ENCODE data around the gene PPP2R1B.
"Not testable (repeated sequence)": the region's sequence is repeated elsewhere in the genome, so short reads cannot be mapped to it uniquely, and the experiment has no call there.

PPP2R1B gene

GRCh38 chr11:111729071-111729830 is 36.9 kb downstream of the PPP2R1B start:
- DNase-seq (ENCODE audit: low read depth in 2 of 3, low spot score in 1 of 3) = no peak

- DNase-seq (ENCODE audit: low read depth in 2 of 3, low spot score in 1 of 3) = no peak
Observed at GRCh38 chr11:111727431-111727830, 38.8 kb downstream of the PPP2R1B start.

DNA sequence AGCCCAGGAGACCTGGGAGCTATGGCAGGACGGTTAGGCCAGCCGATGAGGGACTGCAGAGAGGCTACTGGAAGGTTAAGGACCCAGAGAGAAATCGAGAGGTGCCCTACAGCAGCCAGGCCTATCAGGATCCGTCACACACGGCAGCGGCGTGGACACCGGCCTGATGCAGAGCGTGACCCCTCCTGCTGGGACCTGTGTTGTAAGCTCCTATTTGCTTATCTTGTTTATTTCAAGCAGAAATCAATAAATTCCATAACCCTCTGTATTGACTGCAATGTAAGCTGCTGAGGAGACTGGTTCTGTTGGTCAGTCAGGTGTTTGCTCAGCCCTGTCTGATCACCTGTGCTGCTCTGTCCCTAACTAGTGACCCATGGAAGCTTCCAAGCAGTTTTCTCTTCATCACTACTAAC is 39.9 kb downstream of the PPP2R1B start:
- DNase-seq (ENCODE audit: low read depth in 2 of 3, low spot score in 1 of 3) = no peak

DNA sequence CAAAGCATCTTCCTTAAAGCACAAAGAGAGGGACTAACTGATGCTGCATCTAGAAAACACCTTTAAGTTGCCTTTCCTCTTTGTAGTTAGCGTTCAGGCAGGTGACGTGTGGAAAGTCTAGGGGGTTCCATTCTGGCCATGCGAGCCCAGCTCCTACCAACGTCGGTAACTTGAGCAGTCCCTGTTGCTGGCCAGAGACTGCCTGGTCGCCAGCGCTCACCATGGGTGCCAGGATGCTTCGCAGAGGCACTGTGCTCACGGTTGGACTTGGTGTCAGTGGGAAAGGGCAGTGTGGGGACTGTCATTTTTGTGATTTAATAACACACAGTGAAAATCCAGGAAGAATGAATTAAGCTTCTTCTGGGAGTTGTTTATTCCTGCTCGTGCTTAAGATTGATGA is 40.6 kb downstream of the PPP2R1B start:
- DNase-seq (ENCODE audit: low read depth in 2 of 3, low spot score in 1 of 3) = no peak

- no peak for DNase-seq (ENCODE audit: low read depth in 2 of 3, low spot score in 1 of 3)
Observed at GRCh38 chr11:111724615-111725129, 41.5 kb downstream of the PPP2R1B start.

DNA sequence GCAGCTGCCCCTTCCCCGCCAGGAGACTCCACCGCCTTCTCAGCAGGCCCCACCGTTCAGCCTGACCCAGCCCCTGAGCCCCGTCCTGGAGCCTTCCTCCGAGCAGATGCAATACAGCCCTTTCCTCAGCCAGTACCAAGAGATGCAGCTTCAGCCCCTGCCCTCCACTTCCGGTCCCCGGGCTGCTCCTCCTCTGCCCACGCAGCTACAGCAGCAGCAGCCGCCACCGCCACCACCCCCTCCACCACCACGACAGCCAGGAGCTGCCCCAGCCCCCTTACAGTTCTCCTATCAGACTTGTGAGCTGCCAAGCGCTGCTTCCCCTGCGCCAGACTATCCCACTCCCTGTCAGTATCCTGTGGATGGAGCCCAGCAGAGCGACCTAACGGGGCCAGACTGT is 42.6 kb downstream of the PPP2R1B start:
- DNase-seq (ENCODE audit: low read depth in 2 of 3, low spot score in 1 of 3) = no peak

DNA sequence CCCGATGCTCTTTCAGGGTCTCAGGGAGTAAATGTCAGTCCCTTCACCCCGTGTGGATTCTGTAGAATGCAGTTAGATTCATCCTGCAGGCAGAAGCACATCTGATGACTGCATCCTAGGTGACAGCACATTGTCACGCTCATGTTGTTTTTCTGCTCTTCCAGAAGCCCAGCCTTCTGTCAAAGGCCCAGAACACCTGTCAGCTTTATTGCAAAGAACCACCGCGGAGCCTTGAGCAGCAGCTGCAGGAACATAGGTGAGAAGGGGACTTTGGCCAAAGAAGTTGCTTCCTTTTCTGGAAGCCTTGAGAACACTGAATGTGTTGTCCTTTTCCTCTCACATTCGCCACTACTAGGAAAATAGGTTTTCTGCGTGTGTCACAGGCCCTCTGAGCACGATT is 43.7 kb downstream of the PPP2R1B start:
- no peak for DNase-seq (ENCODE audit: low read depth in 2 of 3, low spot score in 1 of 3)

GRCh38 chr11:111720801-111721494 is 45.2 kb downstream of the PPP2R1B start:
- no peak for DNase-seq (ENCODE audit: low read depth in 2 of 3, low spot score in 1 of 3)

DNA sequence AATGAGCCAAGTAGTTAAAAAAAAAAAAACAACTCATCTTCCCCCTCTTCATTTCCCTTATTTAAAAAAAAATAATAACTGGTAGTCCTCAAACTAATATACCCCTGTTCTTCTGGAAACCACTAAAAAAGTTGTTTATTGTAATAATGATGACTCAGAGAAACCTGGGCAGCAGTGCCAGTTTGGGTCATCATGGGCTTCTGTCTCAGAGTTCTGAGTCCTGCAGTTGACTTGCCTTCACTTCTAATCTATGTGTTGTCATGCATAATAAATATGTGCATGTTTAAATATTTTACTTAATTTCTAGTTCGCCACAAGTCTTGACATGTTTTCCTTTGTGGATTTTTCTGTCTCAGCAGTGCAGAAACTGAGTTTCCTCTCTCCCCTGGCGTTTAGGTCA is 46.8 kb downstream of the PPP2R1B start:
- DNase-seq (ENCODE audit: low read depth in 2 of 3, low spot score in 1 of 3) = no peak

- DNase-seq (ENCODE audit: low read depth in 2 of 3, low spot score in 1 of 3) = no peak
Observed at GRCh38 chr11:111718859-111719258, 47.3 kb downstream of the PPP2R1B start.

GRCh38 chr11:111718436-111718835 is 47.8 kb downstream of the PPP2R1B start:
- no peak for DNase-seq (ENCODE audit: low read depth in 2 of 3, low spot score in 1 of 3)

- not testable (repeated sequence) for DNase-seq (ENCODE audit: low read depth in 2 of 3, low spot score in 1 of 3)
Observed at GRCh38 chr11:111717660-111718059, 48.5 kb downstream of the PPP2R1B start.

GRCh38 chr11:111715142-111715816 is 50.9 kb downstream of the PPP2R1B start:
- DNase-seq (ENCODE audit: low read depth in 2 of 3, low spot score in 1 of 3) = no peak

DNA sequence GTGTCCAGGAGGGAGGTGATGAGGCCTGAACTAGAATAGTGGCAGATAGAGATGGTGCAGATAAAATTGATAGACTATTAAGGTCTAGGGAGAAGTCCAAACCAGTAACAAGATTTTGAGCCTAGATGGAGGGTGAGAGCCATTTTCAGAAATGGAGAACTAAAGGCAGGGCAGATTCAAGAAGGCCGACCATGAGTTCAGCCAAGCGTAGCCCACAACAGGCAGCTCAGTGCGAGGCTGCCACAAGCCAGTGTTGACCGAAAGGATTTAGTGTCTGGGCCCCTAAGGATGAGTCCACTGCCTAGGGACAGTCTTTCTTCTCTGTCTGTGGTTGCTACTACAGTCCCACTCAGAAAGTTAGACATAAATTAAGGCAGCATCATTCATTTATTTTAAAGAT is 51.7 kb downstream of the PPP2R1B start:
- DNase-seq (ENCODE audit: low read depth in 2 of 3, low spot score in 1 of 3) = no peak

DNA sequence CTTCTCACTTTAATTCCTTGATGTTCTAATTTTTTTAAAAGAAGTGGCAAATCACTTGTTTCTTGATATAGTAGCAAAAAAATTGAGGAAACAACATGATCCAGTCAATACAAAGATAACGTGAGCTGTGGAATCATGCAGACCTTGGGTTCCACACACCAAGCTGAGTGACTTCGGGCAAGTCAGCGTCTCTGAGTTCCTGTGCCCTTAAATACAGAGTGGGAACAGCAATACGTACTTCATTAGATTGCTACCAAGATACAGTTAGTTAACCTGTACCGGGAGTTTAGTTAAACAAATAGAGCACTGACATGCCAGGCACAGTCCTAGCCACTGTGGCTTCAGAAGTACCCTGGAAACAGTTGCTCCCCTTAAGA is 58.5 kb downstream of the PPP2R1B start:
- no peak for DNase-seq (ENCODE audit: low read depth in 2 of 3, low spot score in 1 of 3)

DNA sequence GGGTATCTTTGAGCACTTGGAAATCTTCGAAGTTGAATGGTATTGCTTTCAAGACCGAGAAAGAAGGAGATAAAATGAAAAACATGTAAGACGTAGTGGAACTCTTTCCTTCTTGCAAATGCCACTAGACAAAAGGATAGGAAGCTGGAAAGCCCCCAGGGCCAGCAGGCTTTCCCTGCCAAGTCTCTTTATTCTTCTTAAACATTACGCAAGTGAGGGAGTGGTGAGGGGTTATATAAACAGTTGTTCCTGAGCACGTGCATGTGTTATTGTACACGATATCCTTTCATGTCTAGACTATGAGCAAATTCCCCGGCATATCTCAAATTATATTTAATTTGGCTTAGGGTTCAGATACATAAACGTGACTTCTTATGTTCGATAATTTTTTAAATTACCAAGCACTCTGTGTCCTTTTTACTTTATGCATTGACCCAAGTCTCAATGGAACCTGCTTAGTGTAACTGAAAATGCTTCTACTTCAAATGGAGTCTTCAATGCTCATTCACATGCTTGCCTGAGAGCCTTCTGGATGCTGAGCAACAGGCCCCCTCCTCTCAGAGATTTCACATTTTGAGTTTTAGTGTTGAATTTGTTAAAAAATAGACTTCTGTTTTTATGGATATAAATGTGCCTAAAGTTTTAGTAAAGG is 59.0 kb downstream of the PPP2R1B start:
- no peak for DNase-seq (ENCODE audit: low read depth in 2 of 3, low spot score in 1 of 3)

DNA sequence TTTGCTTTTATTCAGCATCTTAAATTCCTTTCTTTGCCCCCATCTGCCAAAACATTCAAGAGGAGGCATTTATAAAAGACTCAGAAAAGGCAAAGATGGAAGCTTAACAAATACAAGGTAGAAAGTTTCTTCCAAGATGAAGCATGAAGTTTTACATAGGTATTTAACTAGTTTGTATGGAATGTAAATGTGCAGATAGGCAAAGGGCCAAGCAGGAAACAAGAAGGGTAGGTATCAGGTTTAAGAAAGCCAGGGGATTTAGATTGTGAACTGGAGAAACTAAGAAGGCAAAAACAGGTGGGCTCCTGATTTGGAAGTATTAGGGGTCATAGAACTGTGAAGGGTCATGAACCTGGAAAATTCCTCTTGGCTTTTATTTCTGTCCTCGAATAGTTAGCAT is 62.6 kb downstream of the PPP2R1B start:
- no peak for DNase-seq (ENCODE audit: low read depth in 2 of 3, low spot score in 1 of 3)

GRCh38 chr11:111702623-111703022 is 63.6 kb downstream of the PPP2R1B start:
- no peak for DNase-seq (ENCODE audit: low read depth in 2 of 3, low spot score in 1 of 3)

DNA sequence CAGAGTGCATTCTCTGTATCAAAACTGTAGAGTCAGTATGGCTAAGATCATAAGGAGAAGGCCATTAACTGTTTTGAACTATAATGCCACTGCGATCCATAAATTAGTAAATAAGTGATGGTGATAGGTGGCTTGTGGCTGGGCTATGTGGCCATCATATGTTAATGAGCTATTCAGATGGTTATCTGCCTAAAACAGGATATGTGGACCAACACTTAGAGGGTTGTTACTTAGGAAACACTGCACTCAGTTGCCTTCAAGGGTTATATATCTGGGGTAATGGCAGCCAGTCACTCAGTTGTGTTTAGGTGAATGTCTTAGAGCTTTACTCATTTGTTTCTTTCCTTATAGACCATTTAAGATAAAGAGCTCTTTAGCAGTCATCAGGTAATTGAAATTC is 66.0 kb downstream of the PPP2R1B start:
- DNase-seq (ENCODE audit: low read depth in 2 of 3, low spot score in 1 of 3) = no peak

GRCh38 chr11:111699579-111700156 is 66.5 kb downstream of the PPP2R1B start:
- no peak for DNase-seq (ENCODE audit: low read depth in 2 of 3, low spot score in 1 of 3)
